GM12865 (cell line): ENCODE measurements around the gene PPP1R12B.

Experiments used
- DNase-seq: peaks from one replicate; pipeline ENCODE4 v3.0.0; 2010; ENCODE audit warnings: low read depth
- H3K4me3 ChIP-seq: 2 replicates; pipeline ENCODE4 v1.5.1; 2011; ENCODE audit warnings: mild to moderate bottlenecking, low read depth, low read length, control low read depth
- TF ChIP-seq, protein P1 (sequence below): IDR thresholded peaks from 2 replicates; pipeline ENCODE4 v1.5.1; 2011; ENCODE audit warnings: low read length, control low read depth, low read depth, inconsistent platforms; ENCODE audit not compliant: insufficient read depth; ENCODE audit errors: missing control alignments

The PPP1R12B gene

GRCh38 chr1:202561240-202561639, 212.7 kb downstream of the PPP1R12B start:
- no peak overlapping the region for H3K4me3 ChIP-seq
- TF ChIP-seq, protein P1, sequence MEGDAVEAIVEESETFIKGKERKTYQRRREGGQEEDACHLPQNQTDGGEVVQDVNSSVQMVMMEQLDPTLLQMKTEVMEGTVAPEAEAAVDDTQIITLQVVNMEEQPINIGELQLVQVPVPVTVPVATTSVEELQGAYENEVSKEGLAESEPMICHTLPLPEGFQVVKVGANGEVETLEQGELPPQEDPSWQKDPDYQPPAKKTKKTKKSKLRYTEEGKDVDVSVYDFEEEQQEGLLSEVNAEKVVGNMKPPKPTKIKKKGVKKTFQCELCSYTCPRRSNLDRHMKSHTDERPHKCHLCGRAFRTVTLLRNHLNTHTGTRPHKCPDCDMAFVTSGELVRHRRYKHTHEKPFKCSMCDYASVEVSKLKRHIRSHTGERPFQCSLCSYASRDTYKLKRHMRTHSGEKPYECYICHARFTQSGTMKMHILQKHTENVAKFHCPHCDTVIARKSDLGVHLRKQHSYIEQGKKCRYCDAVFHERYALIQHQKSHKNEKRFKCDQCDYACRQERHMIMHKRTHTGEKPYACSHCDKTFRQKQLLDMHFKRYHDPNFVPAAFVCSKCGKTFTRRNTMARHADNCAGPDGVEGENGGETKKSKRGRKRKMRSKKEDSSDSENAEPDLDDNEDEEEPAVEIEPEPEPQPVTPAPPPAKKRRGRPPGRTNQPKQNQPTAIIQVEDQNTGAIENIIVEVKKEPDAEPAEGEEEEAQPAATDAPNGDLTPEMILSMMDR = no peak
- no peak for DNase-seq

- peak; percentile 29 for DNase-seq
- TF ChIP-seq, protein P1 = no peak
- H3K4me3 ChIP-seq = no peak overlapping the region
These were observed 213.4 kb downstream of the PPP1R12B start for GRCh38 chr1:202561726-202562443.

GRCh38 chr1:202562444-202563060, 214.1 kb downstream of the PPP1R12B start:
- DNase-seq = no peak
- TF ChIP-seq, protein P1 = no peak
- H3K4me3 ChIP-seq = no peak overlapping the region

- TF ChIP-seq, protein P1 = no peak
- DNase-seq = no peak
- H3K4me3 ChIP-seq = no peak overlapping the region
These were observed 215.3 kb downstream of the PPP1R12B start for GRCh38 chr1:202563818-202564217.

DNA sequence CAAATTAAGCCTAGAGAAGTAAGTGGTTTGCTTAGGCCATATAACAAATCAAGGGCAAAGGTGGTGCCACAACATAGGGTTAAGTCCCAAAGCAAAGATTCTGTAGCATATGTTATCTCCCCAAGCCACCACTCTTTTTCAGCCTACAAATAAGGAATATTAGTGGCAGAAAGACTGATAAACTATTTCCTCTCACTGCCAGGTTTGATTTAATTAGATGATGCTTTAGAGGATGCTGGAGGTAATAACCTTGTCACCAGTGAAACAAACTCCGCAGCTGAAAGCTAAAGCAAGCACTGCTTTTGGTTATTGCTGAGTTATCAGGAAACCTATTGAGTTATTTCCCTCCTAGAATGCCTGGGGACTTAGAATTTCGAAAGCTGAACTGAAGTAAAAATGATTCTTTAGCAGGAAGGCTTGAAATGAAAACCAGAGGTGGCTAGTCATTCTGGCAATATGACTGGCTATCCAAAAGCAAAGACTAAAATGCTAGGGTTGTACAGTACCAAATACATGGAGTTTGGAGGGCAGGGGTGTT, 216.5 kb downstream of the PPP1R12B start:
- TF ChIP-seq, protein P1 = no peak
- no peak overlapping the region for H3K4me3 ChIP-seq
- peak; percentile 47 for DNase-seq

DNA sequence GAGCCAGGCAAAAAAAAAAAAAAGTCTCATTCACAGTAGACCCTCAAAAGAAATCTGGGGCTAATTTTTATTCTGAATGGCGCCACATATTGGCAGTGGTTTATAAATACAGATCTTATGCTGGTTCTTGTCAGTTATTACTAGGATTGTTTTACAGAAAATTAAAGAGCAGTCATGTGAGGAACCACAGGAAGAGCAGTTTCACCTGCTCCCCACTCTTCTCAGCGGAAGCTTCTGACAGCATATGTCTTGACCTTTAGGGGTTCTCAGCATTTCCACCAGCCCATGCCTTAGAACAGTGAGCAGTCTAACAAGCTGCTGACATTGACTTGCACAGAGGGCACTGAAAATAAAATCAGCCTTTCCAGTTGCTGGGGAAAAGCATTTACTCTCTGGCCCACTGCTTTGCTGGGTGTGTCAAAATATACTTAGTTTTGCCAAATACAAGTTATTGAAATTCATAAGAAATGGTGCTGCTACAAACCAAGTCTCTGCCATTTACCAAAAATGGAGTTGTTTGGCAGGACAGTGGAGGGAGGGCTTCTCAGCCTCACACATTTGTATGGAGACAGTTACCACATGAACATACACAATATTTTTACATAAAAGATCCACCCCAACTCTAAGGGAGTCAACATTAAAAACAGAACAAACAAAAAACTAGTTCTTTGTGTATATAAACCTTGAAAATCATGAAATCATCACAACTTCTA, 217.5 kb downstream of the PPP1R12B start:
- TF ChIP-seq, protein P1 = no peak
- DNase-seq = peak; percentile 85
- H3K4me3 ChIP-seq = no peak overlapping the region
